ENCODE data around the gene DCTN1.

Gene DCTN1

DNA sequence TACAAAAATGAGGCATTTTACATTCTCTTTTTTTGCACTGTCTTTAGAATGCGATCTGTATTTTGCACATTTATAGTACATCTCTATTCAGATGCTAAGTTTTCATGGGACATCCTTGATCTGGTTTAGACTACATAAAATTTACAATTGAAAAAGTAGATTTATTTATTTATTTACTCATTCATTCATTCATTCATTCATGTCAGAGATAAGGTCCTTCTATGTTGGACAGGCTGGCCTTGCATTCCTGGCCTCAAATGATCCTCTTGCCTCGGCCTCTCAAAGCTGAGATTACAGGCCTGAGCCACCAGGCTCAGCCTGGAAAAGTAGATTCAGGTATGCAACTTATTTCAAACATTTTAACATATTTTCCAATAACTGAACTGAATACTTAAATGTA lies 16.0 kb upstream of the DCTN1 start:
- in situ Hi-C loops (cut with HindIII; ENCODE audit: low sequenced_read_pairs) = no loop called here
- no peak for DNase-seq (ENCODE audit: low read depth)
- no peak for TF ChIP-seq CTCF (IDR thresholded peaks at IDR 0.05; ENCODE audit: low read depth, low read length, missing control alignments)
- no peak overlapping the region for H3K4me3 ChIP-seq (ENCODE audit: low read depth, low read length)

DNA sequence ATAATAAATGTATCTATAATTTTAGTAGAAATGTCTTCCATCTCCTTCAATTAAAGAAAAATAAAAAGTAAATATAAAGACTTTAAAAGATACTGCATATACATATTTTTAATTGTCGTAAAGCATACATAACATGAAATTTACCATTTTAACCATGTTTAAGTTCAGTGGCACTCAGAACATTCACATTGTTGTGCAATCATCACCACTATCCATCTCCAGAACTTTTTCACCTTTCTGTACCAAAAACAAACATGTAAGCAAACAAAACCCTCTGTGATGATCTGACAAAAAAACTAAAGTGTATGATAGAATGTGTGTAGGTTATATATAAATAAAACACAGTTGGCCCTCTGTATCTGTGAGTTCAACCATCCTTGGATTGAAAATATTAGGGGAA lies 13.4 kb upstream of the DCTN1 start:
- DNase-seq (ENCODE audit: low read depth) = no peak
- TF ChIP-seq CTCF (IDR thresholded peaks at IDR 0.05; ENCODE audit: low read depth, low read length, missing control alignments) = no peak
- H3K4me3 ChIP-seq (ENCODE audit: low read depth, low read length) = no peak overlapping the region
- in situ Hi-C loops (cut with HindIII; ENCODE audit: low sequenced_read_pairs) = no loop called here

GRCh38 chr2:74392449-74392743 lies 12.3 kb upstream of the DCTN1 start:
- in situ Hi-C loops (cut with HindIII; ENCODE audit: low sequenced_read_pairs) = no loop called here
- DNase-seq (ENCODE audit: low read depth) = no peak
- TF ChIP-seq CTCF (IDR thresholded peaks at IDR 0.05; ENCODE audit: low read depth, low read length, missing control alignments) = no peak
- H3K4me3 ChIP-seq (ENCODE audit: low read depth, low read length) = no peak overlapping the region

- TF ChIP-seq CTCF (IDR thresholded peaks at IDR 0.05; ENCODE audit: low read depth, low read length, missing control alignments) = peak; percentile 99
- in situ Hi-C loops (cut with HindIII; ENCODE audit: low sequenced_read_pairs) = no loop called here
- DNase-seq (ENCODE audit: low read depth) = peak; percentile 82
- H3K4me3 ChIP-seq (ENCODE audit: low read depth, low read length) = peak overlapping the region; percentile 67
These were observed 11.7 kb upstream of the DCTN1 start for GRCh38 chr2:74391580-74392448.

GRCh38 chr2:74391209-74391579 lies 11.1 kb upstream of the DCTN1 start:
- DNase-seq (ENCODE audit: low read depth) = no peak
- TF ChIP-seq CTCF (IDR thresholded peaks at IDR 0.05; ENCODE audit: low read depth, low read length, missing control alignments) = no peak
- in situ Hi-C loops (cut with HindIII; ENCODE audit: low sequenced_read_pairs) = no loop called here

DNA sequence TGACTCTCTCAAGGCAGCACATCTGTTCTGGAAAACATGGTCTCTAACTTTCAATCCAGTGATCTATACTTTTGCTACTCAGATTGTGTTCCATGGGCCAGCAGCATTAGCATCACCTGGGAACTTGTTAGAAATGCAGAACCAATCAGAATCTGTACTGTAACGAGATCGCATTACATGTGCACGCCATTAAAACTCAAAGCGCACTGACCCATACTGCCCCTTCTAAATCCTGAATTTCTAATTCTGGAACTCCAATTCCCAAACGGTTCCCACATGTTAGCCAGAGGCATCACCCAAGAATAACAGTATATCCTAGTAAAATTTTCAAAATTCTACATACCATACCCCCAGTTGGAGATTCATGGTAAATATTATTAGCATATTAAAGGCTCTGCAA lies 10.5 kb upstream of the DCTN1 start:
- in situ Hi-C loops (cut with HindIII; ENCODE audit: low sequenced_read_pairs) = no loop called here
- TF ChIP-seq CTCF (IDR thresholded peaks at IDR 0.05; ENCODE audit: low read depth, low read length, missing control alignments) = no peak
- peak overlapping the region; percentile 67 for H3K4me3 ChIP-seq (ENCODE audit: low read depth, low read length)
- no peak for DNase-seq (ENCODE audit: low read depth)

More at GRCh38 chr2:74391209-74391579, 11.1 kb upstream of the DCTN1 start:
- peak overlapping the region; percentile 67 for H3K4me3 ChIP-seq (ENCODE audit: low read depth, low read length)
